Stimulated activated CD4-positive, alpha-beta T cell treated with anti-CD3 and anti-CD28 coated beads, Interleukin-4, amount 100 ng/mL, for 1 hour (primary cell): ENCODE results near the gene SLC25A4.
"Not testable (repeated sequence)": the region's sequence is repeated elsewhere in the genome, so short reads cannot be mapped to it uniquely, and the experiment has no call there.

Source experiments
- DNase-seq: peaks from one replicate; pipeline ENCODE4 v3.0.0-alpha.2; 2020

The SLC25A4 gene

DNA sequence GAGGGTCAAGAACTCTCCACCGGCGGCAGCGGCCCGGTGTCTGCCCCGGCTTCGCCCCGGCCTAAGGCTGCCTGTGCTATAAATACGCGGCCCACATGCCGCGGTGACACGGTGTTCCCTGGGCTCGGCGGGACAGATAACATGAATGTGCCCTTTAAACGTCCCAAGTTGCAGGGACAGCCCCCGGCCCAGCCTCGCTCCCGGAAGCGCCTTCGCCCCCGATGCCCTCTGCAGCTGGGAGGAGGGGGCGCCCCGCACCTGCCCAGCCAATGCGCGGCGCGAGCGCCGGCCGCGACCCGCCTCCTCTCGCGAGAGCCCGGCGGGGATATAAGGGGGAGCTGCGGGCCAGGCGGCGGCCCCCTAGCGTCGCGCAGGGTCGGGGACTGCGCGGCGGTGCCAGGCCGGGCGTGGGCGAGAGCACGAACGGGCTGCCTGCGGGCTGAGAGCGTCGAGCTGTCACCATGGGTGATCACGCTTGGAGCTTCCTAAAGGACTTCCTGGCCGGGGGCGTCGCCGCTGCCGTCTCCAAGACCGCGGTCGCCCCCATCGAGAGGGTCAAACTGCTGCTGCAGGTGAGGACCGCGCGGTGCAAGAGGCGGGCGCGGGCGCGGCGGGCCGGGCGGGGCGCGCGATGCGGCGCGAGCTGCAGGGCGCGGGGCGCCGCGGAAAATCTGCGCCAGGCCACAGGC is at the start of gene SLC25A4:
Gene SLC25A4, plus strand, starts transcription at position 355 of the 689 bp plus-strand sequence. Its CDS starts 107 bp downstream, at position 462.
- peak; percentile 85 for DNase-seq

DNA sequence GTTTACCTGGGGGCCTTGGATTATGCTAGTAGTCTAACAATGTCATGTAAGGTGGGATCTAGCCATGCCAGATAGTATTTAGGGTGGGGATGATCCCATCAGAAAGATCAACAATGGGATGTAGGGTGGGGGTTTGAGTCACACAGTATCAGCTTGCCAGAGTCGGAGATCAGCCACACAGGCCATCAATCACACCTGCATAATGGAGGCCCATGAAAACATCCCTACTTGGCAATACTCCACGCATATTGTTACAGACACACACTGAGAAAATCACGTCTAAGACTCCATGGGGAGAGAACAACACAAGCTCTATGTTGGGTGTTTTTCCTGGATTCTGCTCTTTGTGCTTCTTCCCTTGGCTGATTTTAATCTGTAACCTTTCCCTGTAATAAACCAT is 49.5 kb upstream of the SLC25A4 start:
- no peak for DNase-seq

GRCh38 chr4:185096032-185096653 is 46.9 kb upstream of the SLC25A4 start:
- DNase-seq, result no peak

GRCh38 chr4:185098474-185098873 is 44.6 kb upstream of the SLC25A4 start:
- DNase-seq, result no peak

DNA sequence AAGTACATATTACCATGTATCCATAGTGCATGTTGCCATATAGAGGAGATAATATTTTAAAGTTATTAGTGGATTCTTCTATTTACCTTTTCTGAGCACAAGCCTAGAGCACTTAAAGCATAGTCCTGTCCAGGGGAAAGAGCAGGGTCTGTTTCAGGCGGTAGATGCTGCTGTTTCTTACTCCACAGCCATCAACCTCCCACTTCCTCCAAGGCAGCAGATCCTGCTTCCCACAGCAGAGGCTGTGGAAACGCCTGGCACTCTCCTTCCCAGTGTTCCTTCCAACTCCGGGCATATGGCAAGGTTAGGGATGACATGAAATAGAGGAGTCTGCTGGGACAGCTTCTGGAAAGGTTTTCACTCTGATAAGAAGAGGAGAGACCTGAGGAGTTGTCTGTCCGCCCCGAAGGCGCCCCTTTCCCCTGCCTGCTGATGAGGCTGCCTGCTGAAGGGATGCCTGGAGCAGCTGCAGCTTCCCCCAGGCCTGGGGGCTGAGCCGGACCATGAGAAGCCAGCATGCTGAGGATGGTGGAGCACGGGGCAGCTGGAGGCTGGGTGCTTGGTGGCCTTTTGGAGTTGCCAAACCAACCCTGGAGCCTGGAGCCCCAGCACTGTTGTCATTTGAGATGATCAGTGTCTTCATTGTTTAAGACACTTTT is 43.9 kb upstream of the SLC25A4 start:
- DNase-seq, result no peak

GRCh38 chr4:185099940-185100339 is 43.1 kb upstream of the SLC25A4 start:
- DNase-seq, result no peak

GRCh38 chr4:185100423-185100822 is 42.6 kb upstream of the SLC25A4 start:
- no peak for DNase-seq

- DNase-seq, result no peak
Observed at GRCh38 chr4:185101354-185101890, 41.6 kb upstream of the SLC25A4 start.

DNA sequence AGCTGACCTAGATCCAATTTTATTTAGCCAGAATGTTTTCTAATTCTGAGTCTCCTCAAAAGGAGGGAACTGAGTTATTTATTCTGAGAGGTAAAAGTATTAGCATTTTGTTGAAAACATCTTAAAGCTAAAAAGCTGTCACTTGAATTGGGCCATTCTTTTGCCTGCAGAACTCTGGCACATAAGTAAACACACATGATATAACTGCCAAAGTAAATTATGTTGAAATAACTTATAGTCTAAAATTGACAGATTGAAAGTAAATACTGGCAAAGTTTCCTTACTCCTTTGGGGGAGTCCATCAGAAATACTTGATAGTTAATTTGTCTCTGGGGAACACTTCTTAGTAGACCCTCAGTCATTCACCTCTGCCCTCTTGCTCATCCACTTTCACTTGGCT is 38.3 kb upstream of the SLC25A4 start:
- DNase-seq, result no peak

- DNase-seq, result no peak
Observed at GRCh38 chr4:185106353-185106752, 36.7 kb upstream of the SLC25A4 start.

- DNase-seq, result not testable (repeated sequence)
Observed at GRCh38 chr4:185107574-185107973, 35.5 kb upstream of the SLC25A4 start.

DNA sequence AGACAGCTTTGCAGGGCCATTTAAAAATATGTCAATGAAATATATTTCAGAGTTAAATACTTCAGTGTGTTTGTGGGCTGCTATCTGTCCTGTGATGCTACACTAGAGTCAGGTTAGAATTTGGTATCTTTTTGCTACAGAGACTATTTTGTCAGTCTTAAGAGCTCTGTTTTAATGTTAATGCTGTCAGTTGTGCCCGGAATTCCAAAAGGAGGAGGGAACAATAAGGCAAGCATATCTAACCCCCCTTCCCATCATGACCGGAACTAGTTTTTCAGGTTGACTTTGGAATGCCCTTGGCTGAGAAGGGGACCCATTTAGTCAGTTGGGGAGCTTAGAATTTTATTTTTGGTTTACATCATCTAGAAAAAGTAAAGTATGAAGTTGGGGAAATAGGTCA is 34.9 kb upstream of the SLC25A4 start:
- no peak for DNase-seq

DNA sequence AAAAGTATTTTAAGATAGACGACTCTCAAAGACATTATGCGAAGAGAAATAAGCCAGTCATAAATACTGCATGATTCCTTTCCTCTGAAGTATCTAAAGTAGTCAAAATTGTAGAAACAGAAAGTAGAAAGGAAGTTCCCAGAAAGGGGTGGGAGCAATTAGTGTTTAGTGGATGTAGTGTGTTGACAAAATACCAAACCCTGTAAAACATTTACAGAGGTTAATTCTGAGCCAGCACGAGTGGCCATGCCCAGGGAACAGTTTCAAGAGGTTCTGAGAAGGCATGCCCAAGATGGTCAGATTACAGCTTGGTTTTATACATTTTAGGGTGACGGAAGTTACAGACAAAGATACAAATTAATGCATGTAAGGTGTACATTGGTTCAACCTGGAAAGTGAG is 34.4 kb upstream of the SLC25A4 start:
- no peak for DNase-seq

DNA sequence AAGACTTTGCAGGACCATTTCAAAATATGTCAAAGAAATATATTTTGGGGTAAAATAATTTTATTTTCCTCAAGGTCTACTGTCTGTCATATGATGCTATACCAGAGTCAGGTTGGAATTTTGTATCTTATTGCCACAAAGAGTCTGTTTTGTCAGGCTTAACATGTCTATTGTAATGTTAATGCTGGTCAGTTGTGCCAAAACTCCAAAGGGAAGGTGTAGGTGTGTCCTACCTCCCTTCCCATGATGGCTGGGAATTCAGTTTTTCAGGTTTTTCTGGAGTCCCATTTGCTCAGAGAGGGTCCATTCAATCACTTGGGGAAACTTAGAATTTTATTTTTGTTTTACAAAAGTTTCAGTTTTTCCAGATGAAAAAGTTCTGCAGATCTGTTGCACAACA is 33.3 kb upstream of the SLC25A4 start:
- no peak for DNase-seq

DNA sequence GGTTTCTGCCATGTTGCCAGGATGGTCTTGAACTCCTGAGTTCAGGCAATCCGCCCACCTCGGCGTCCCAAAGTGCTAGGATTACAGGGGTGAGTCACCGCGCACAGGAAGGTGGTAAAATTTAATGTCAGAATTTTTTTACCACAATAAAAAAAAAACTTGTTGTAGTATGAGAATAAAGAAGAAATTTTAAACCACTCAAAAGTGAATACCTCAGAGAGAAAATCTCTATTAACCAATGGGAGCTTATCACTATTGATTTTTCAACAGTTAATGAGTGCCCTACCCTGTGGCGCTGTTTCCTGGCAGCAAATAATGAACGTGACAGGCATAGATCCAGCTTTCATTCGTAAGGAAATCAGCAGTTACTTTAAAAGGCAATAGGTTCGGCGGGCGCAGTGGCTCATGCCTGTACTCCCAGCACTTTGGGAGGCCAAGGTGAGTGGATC is 32.7 kb upstream of the SLC25A4 start:
- DNase-seq, result no peak

- no peak for DNase-seq
Observed at GRCh38 chr4:185112104-185112503, 31.0 kb upstream of the SLC25A4 start.

DNA sequence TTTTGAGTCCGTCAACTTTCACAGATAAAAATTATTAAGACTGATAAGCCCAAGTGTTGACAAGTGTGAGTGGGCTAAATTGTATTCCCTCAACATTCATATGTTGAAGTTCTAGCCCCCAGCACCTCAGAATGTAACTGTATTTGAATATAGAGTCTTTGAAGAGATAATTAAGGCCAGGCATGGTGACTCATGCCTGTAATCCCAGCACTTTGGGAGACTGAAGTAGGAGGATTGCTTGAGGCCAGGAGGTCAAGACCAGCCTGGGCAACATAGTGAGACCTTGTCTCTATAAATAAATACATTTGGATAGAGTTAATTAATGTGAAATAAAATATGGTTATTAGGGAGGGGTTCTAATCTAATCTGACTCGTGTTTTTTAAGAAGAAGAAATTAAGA is 29.7 kb upstream of the SLC25A4 start:
- no peak for DNase-seq

DNA sequence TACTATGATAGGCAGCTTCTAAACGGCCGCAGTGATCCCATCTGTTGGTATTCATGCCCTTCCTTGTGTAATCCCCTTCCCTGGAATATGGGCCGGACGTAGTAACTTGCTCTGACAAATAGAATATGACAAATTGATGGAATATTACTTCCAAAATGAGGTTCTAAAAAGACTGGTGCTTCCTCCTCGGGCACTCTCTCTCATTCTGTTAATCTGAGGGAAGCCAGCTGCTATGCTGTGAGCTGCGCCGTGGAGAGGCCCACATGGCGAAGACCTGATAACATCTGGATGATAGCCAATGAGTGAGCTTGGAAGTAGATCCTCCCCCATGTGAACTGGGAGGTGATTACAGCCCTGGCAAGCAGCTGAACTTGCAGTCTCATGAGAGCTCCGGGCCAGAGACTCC is 27.2 kb upstream of the SLC25A4 start:
- DNase-seq, result no peak

- DNase-seq, result no peak
Observed at GRCh38 chr4:185117300-185117934, 25.6 kb upstream of the SLC25A4 start.

- DNase-seq, result no peak
Observed at GRCh38 chr4:185118876-185119275, 24.2 kb upstream of the SLC25A4 start.

GRCh38 chr4:185119467-185119866 is 23.6 kb upstream of the SLC25A4 start:
- DNase-seq, result not testable (repeated sequence)

DNA sequence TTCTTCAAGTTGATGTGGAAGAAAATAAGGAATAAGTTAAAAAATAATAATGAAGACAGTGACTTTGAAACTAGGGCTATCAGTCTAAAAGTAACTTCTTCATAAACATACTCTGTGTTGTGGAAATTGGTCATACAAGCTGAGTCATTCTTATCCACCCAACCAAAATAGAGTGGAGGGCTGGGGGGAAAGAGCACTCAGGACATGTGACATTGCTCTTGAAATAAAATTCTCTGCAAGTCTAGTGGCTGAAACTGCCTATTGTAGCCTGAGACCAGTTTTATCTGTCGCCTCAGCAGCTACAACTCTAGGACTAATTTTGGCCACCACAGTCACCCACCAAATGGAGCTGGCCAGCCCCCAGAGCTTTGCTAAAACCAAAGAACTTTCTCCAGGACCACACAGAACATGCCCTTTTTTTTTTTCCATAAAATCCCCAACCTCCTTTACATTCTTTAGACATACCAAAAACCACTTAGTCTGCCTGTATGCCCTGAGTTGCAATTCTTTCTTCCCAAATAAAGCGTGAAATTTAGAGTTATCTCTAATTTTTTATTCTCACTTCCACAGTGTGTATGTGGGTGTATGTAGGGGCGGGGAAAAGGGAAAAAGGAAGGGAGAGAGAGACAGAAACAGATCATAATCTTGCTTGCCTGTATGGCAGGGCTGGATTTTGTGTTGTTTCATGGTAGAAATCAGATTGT is 23.0 kb upstream of the SLC25A4 start:
- no peak for DNase-seq

GRCh38 chr4:185120631-185120946 is 22.5 kb upstream of the SLC25A4 start:
- no peak for DNase-seq
